ENCODE data around the gene PACSIN1.

- TF ChIP-seq CTCF (IDR thresholded peaks at IDR 0.05) (no peak), POLR2AphosphoS5 (IDR thresholded peaks at IDR 0.05) (no peak)
Observed at GRCh38 chr6:34489207-34489805, 23.4 kb downstream of the PACSIN1 start.

Data from stomach (tissue), 4 donors.